Right ventricle myocardium superior (tissue), 1 donor: ENCODE data around the gene SSBP2. TPM values are rescaled to one million over a fixed set of nuclear protein-coding genes. Genes with fewer than 3 reads are reported as not detected.

Experiments used
- ATAC-seq: fragments of 200-7000 bp; cut with Tn5 transposase; one replicate; pipeline ENCODE4 v1.9.1; 2020; ENCODE audit warnings: mild to moderate bottlenecking; ENCODE audit not compliant: poor library complexity
- DNase-seq: peaks from one replicate; pipeline ENCODE4 v3.0.0-alpha.2; 2020
- intact Hi-C: fragments of 100-400 bp; cut with DNase I; formaldehyde crosslinking; loops from one replicate; pipeline ENCODE4 v1.11.2; 2022
- total RNA-seq: library from RNA; stranded (reverse); fragmentation: NEBNext Ultra II Directional; extraction: Animal tissue kit (Norgen Biotek cat#: 25700); gene quantifications from one replicate; pipeline ENCODE4 v1.2.1, GENCODE V29; 2021
- donor health status: DM: no; HTN: yes; CAD: no; lungs with severe emphysema.

Gene SSBP2
- total RNA-seq, 1 donor from 2014 or later = 46.9 TPM

- no peak for ATAC-seq
Measured at GRCh38 chr5:81558188-81558587, 192.7 kb downstream of the SSBP2 start.

GRCh38 chr5:81556809-81557208 is 194.1 kb downstream of the SSBP2 start:
- ATAC-seq (no peak), DNase-seq (no peak)
- intact Hi-C loops = no loop called here

More at GRCh38 chr5:81558188-81558587, 192.7 kb downstream of the SSBP2 start:
- no peak for DNase-seq
- intact Hi-C loops = no loop called here

GRCh38 chr5:81555865-81556264 is 195.0 kb downstream of the SSBP2 start:
- DNase-seq (no peak), ATAC-seq (no peak)
- intact Hi-C loops = no loop called here

- no peak for DNase-seq
- ATAC-seq = no peak
- intact Hi-C loops = no loop called here
Measured at GRCh38 chr5:81554647-81555046, 196.2 kb downstream of the SSBP2 start.

- DNase-seq = no peak
- ATAC-seq = no peak
- intact Hi-C loops = no loop called here
Measured at GRCh38 chr5:81553567-81554212, 197.2 kb downstream of the SSBP2 start.

- intact Hi-C loops = no loop called here
- DNase-seq (no peak), ATAC-seq (no peak)
Measured at GRCh38 chr5:81552852-81553566, 197.9 kb downstream of the SSBP2 start.

- intact Hi-C loops = no loop called here
- ATAC-seq = no peak
- no peak for DNase-seq
Measured at GRCh38 chr5:81549123-81549522, 201.8 kb downstream of the SSBP2 start.

- intact Hi-C loops = no loop called here
- DNase-seq (no peak), ATAC-seq (no peak)
Measured at GRCh38 chr5:81547001-81547400, 203.9 kb downstream of the SSBP2 start.

- no peak for DNase-seq
- intact Hi-C loops = no loop called here
- no peak for ATAC-seq
Measured at GRCh38 chr5:81545911-81546310, 205.0 kb downstream of the SSBP2 start.

GRCh38 chr5:81544351-81545018 is 206.4 kb downstream of the SSBP2 start:
- ATAC-seq (no peak), DNase-seq (no peak)
- intact Hi-C loops = no loop called here

- DNase-seq = no peak
- intact Hi-C loops = no loop called here
- ATAC-seq = no peak
Measured at GRCh38 chr5:81542242-81542641, 208.7 kb downstream of the SSBP2 start.

GRCh38 chr5:81537905-81538547 is 212.9 kb downstream of the SSBP2 start:
- ATAC-seq = no peak
- no peak for DNase-seq
- intact Hi-C loops = no loop called here

GRCh38 chr5:81534441-81534840 is 216.5 kb downstream of the SSBP2 start:
- ATAC-seq = no peak
- intact Hi-C loops = no loop called here
- DNase-seq = no peak

- no peak for ATAC-seq
- intact Hi-C loops = no loop called here
- DNase-seq = no peak
Measured at GRCh38 chr5:81533629-81534405, 217.1 kb downstream of the SSBP2 start.

GRCh38 chr5:81530919-81531318 is 220.0 kb downstream of the SSBP2 start:
- intact Hi-C loops = no loop called here
- ATAC-seq (no peak), DNase-seq (no peak)

GRCh38 chr5:81525690-81526089 is 225.2 kb downstream of the SSBP2 start:
- intact Hi-C loops = no loop called here
- ATAC-seq = no peak

GRCh38 chr5:81524015-81524414 is 226.9 kb downstream of the SSBP2 start:
- no peak for DNase-seq
- intact Hi-C loops = no loop called here
- no peak for ATAC-seq

More at GRCh38 chr5:81525690-81526089, 225.2 kb downstream of the SSBP2 start:
- DNase-seq = no peak

- intact Hi-C loops = no loop called here
- peak; percentile 52 for ATAC-seq
Measured at GRCh38 chr5:81522571-81522970, 228.3 kb downstream of the SSBP2 start.

GRCh38 chr5:81520769-81521168 is 230.1 kb downstream of the SSBP2 start:
- DNase-seq (no peak), ATAC-seq (no peak)
- intact Hi-C loops = no loop called here

More at GRCh38 chr5:81522571-81522970, 228.3 kb downstream of the SSBP2 start:
- no peak for DNase-seq
